ENCODE data around the gene CARS2.

GRCh38 chr13:110630566-110631119 is 75.3 kb downstream of the CARS2 start:
- TF ChIP-seq CTCF (conservative IDR thresholded peaks at IDR 0.05; ENCODE audit: low read length) (no peak), EZH2phosphoT487 (IDR thresholded peaks at IDR 0.05; ENCODE audit: borderline replicate concordance, low read depth, low read length) (no peak)

Data from OCI-LY7 (cell line).